ENCODE results near the gene RAPGEF1.
"Not testable (repeated sequence)": the region's sequence is repeated elsewhere in the genome, so short reads cannot be mapped to it uniquely, and the experiment has no call there.

Gene RAPGEF1

GRCh38 chr9:131660466-131661405 lies 79.1 kb downstream of the RAPGEF1 start:
- H3K4me3 ChIP-seq (ENCODE audit: low read depth, low read length), result no peak overlapping the region
- TF ChIP-seq CTCF (IDR thresholded peaks at IDR 0.05; ENCODE audit: borderline replicate concordance, insufficient read depth, low read depth, low read length), result no peak

DNA sequence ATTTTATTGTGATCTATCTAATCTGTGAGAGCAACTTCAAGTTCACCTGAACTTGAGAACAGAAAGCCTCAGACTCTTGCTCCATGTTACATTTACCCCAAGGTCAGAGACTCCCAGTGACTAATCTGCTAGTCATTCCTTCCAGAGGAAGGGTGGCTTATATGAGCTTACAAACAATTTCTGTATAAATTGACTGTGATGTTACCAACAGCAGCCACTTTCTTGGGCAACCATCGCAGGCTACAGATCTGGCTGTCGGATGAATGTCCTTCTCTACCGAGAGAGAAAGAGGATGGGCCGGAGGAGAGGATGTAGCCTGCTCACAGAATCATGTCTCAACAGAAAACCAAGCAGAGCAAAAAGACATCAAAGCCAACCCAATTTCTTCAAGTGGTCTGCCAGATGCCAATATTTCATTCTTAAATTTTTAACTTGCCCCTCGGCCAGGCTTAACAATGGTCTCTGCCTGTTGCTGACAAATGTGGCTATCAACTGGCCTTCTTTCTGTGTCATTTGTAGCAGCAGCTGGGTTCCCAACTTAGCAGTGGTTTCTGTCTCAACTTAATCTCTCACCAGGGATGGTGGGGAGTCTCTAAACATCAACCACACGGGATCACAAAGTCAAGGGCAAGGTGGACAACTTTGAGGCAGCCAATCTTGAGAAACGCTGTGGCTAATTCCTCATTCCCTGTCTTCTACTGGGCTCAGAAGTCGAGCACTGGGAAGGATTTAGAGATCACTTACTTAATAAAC lies 81.3 kb downstream of the RAPGEF1 start:
- TF ChIP-seq CTCF (IDR thresholded peaks at IDR 0.05; ENCODE audit: borderline replicate concordance, insufficient read depth, low read depth, low read length), result no peak
- no peak overlapping the region for H3K4me3 ChIP-seq (ENCODE audit: low read depth, low read length)

DNA sequence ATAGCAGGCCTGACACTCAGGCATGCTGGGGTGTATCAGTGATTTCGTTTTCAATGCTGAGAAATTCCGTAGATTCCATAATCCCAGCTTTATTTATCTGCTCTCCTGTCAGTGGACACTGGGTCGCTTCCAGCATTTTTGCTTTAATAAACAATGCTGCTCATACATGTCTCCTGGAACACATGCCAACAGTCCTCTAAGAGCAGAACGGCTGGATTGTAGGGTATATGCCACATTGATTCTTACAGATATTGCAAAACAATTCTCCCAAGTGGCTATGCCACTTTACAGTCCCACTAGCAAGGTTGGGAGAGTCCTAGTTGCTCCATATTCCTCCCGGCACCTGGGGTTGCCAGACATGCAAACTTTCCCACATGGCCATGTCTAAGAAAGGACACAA lies 81.9 kb downstream of the RAPGEF1 start:
- no peak overlapping the region for H3K4me3 ChIP-seq (ENCODE audit: low read depth, low read length)
- TF ChIP-seq CTCF (IDR thresholded peaks at IDR 0.05; ENCODE audit: borderline replicate concordance, insufficient read depth, low read depth, low read length), result no peak

DNA sequence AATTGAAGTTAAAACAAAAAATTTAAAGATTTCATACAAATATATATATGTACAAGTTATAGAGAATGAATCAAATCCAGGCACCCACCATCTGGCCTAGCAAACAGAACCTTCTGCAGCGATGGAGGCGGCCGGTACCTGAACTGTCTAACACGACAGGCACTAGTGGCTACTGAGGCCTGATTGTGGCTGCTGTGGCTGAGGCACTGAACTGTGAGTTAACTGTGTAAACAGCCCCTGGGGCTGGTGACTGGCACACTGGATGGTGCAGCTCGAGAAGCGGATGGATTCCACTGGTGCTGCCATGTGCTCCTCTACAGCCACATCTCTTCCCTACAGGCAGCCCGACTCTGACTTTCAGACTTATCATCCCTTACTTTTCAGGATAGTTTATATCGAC lies 82.4 kb downstream of the RAPGEF1 start:
- TF ChIP-seq CTCF (IDR thresholded peaks at IDR 0.05; ENCODE audit: borderline replicate concordance, insufficient read depth, low read depth, low read length), result no peak
- no peak overlapping the region for H3K4me3 ChIP-seq (ENCODE audit: low read depth, low read length)

DNA sequence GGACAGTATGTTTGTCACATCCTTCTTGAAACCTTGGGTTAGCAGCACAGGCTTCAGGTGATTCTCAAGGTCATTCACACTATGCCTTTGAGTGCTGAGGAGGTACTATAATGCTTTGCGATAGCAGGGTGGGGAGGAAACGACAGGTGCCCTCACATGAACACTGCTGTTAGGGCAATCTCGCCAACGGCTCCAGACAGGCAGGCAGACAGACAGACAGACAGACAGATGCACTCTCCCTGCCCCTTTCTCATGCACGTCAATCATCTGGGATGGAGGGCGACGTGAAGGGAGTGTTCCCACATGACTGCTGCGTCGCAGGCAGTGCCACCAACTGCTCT lies 82.9 kb downstream of the RAPGEF1 start:
- H3K4me3 ChIP-seq (ENCODE audit: low read depth, low read length), result no peak overlapping the region
- no peak for TF ChIP-seq CTCF (IDR thresholded peaks at IDR 0.05; ENCODE audit: borderline replicate concordance, insufficient read depth, low read depth, low read length)

- H3K4me3 ChIP-seq (ENCODE audit: low read depth, low read length), result no peak overlapping the region
- TF ChIP-seq CTCF (IDR thresholded peaks at IDR 0.05; ENCODE audit: borderline replicate concordance, insufficient read depth, low read depth, low read length), result no peak
Measured at GRCh38 chr9:131656356-131657036, 83.4 kb downstream of the RAPGEF1 start.

DNA sequence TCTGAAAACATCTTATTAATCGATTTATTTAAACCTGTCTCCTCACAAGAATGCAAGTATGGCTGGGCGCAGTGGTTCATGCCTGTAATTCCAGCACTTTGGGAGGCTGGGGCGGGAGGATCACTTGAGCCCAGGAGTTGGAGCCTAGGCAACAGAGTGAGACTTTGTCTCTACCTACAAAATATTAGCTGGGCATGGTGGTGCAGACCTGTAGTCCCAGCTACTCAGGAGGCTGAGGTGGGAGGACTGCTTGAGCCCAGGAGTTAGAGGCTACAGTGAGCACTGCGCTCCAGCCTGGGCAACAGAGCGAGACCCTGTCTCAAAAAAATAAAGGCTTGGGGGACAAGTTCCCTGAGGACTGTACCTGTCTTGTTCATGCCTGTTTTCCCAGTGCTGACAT lies 85.5 kb downstream of the RAPGEF1 start:
- not testable (repeated sequence) for H3K4me3 ChIP-seq (ENCODE audit: low read depth, low read length)
